ENCODE measurements around the gene GRAPL. TPM values are rescaled to one million over a fixed set of nuclear protein-coding genes. Genes with fewer than 3 reads are reported as not detected.
"Not testable (repeated sequence)": the region's sequence is repeated elsewhere in the genome, so short reads cannot be mapped to it uniquely, and the experiment has no call there.

GRAPL gene
- total RNA-seq, 6 experiments from 2014 or later = not detected

GRCh38 chr17:19111111-19111711, 16.2 kb upstream of the GRAPL start:
- TF ChIP-seq CTCF (IDR thresholded peaks at IDR 0.05) = peak; percentile 77
- not testable (repeated sequence) for H3K9me3 Mint-ChIP-seq; H3K36me3 Mint-ChIP-seq (ENCODE audit: low read depth); H3K4me1 Mint-ChIP-seq (ENCODE audit: low read depth); H3K27me3 Mint-ChIP-seq (ENCODE audit: insufficient read depth)
- peak overlapping the region; percentile 46; the same call in 1 of the 2 replicates for H3K27ac Mint-ChIP-seq
- H3K4me3 Mint-ChIP-seq = peak overlapping the region; percentile 77
- DNase-seq = peak; percentile 98

- H3K27ac Mint-ChIP-seq; H3K36me3 Mint-ChIP-seq (ENCODE audit: low read depth); H3K4me1 Mint-ChIP-seq (ENCODE audit: low read depth); H3K4me3 Mint-ChIP-seq; H3K9me3 Mint-ChIP-seq; H3K27me3 Mint-ChIP-seq (ENCODE audit: insufficient read depth); DNase-seq: not testable (repeated sequence)
Observed at GRCh38 chr17:19111801-19112458, 15.5 kb upstream of the GRAPL start.

GRCh38 chr17:19112459-19112826, 14.9 kb upstream of the GRAPL start:
- H3K36me3 Mint-ChIP-seq (ENCODE audit: low read depth); H3K27me3 Mint-ChIP-seq (ENCODE audit: insufficient read depth); H3K4me1 Mint-ChIP-seq (ENCODE audit: low read depth); DNase-seq; H3K4me3 Mint-ChIP-seq; H3K27ac Mint-ChIP-seq; H3K9me3 Mint-ChIP-seq: not testable (repeated sequence)

GRCh38 chr17:19118695-19119094, 8.7 kb upstream of the GRAPL start:
- not testable (repeated sequence) for DNase-seq; H3K4me1 Mint-ChIP-seq (ENCODE audit: low read depth); H3K36me3 Mint-ChIP-seq (ENCODE audit: low read depth); H3K9me3 Mint-ChIP-seq; H3K4me3 Mint-ChIP-seq; H3K27me3 Mint-ChIP-seq (ENCODE audit: insufficient read depth); H3K27ac Mint-ChIP-seq

GRCh38 chr17:19125289-19125688, 2.1 kb upstream of the GRAPL start:
- H3K4me1 Mint-ChIP-seq (ENCODE audit: low read depth); H3K27me3 Mint-ChIP-seq (ENCODE audit: insufficient read depth); H3K36me3 Mint-ChIP-seq (ENCODE audit: low read depth); H3K9me3 Mint-ChIP-seq; DNase-seq; H3K4me3 Mint-ChIP-seq; H3K27ac Mint-ChIP-seq: not testable (repeated sequence)

GRCh38 chr17:19129500-19129899, 2.1 kb downstream of the GRAPL start:
- H3K9me3 Mint-ChIP-seq; H3K4me1 Mint-ChIP-seq (ENCODE audit: low read depth); H3K4me3 Mint-ChIP-seq; H3K27ac Mint-ChIP-seq; H3K27me3 Mint-ChIP-seq (ENCODE audit: insufficient read depth); DNase-seq; H3K36me3 Mint-ChIP-seq (ENCODE audit: low read depth): not testable (repeated sequence)

- not testable (repeated sequence) for H3K9me3 Mint-ChIP-seq; H3K36me3 Mint-ChIP-seq (ENCODE audit: low read depth); H3K27me3 Mint-ChIP-seq (ENCODE audit: insufficient read depth); H3K4me3 Mint-ChIP-seq; DNase-seq; H3K4me1 Mint-ChIP-seq (ENCODE audit: low read depth); H3K27ac Mint-ChIP-seq
Observed at GRCh38 chr17:19131108-19131507, 3.7 kb downstream of the GRAPL start.

- H3K4me3 Mint-ChIP-seq; H3K27me3 Mint-ChIP-seq (ENCODE audit: insufficient read depth); H3K4me1 Mint-ChIP-seq (ENCODE audit: low read depth); H3K36me3 Mint-ChIP-seq (ENCODE audit: low read depth); H3K9me3 Mint-ChIP-seq; DNase-seq; H3K27ac Mint-ChIP-seq: not testable (repeated sequence)
Observed at GRCh38 chr17:19131772-19132171, 4.4 kb downstream of the GRAPL start.

GRCh38 chr17:19133793-19134192, 6.4 kb downstream of the GRAPL start:
- H3K9me3 Mint-ChIP-seq; H3K27me3 Mint-ChIP-seq (ENCODE audit: insufficient read depth); H3K4me3 Mint-ChIP-seq; DNase-seq; H3K4me1 Mint-ChIP-seq (ENCODE audit: low read depth); H3K36me3 Mint-ChIP-seq (ENCODE audit: low read depth): not testable (repeated sequence)
- peak overlapping the region; percentile 4; the same call in 1 of the 2 replicates for H3K27ac Mint-ChIP-seq

- not testable (repeated sequence) for H3K27ac Mint-ChIP-seq, H3K9me3 Mint-ChIP-seq
Observed at GRCh38 chr17:19135391-19135790, 8.0 kb downstream of the GRAPL start.

GRCh38 chr17:19136138-19136537, 8.7 kb downstream of the GRAPL start:
- not testable (repeated sequence) for H3K4me3 Mint-ChIP-seq; H3K4me1 Mint-ChIP-seq (ENCODE audit: low read depth); H3K27ac Mint-ChIP-seq; H3K36me3 Mint-ChIP-seq (ENCODE audit: low read depth); H3K9me3 Mint-ChIP-seq; H3K27me3 Mint-ChIP-seq (ENCODE audit: insufficient read depth); DNase-seq

More at GRCh38 chr17:19135391-19135790, 8.0 kb downstream of the GRAPL start:
- not testable (repeated sequence) for H3K4me3 Mint-ChIP-seq; H3K27me3 Mint-ChIP-seq (ENCODE audit: insufficient read depth); H3K36me3 Mint-ChIP-seq (ENCODE audit: low read depth); DNase-seq; H3K4me1 Mint-ChIP-seq (ENCODE audit: low read depth)

- H3K36me3 Mint-ChIP-seq (ENCODE audit: low read depth); H3K4me3 Mint-ChIP-seq; H3K27me3 Mint-ChIP-seq (ENCODE audit: insufficient read depth); H3K9me3 Mint-ChIP-seq; H3K27ac Mint-ChIP-seq; DNase-seq; H3K4me1 Mint-ChIP-seq (ENCODE audit: low read depth): not testable (repeated sequence)
Observed at GRCh38 chr17:19136605-19137004, 9.2 kb downstream of the GRAPL start.

- not testable (repeated sequence) for H3K27me3 Mint-ChIP-seq (ENCODE audit: insufficient read depth); H3K27ac Mint-ChIP-seq; H3K4me3 Mint-ChIP-seq; H3K36me3 Mint-ChIP-seq (ENCODE audit: low read depth); H3K4me1 Mint-ChIP-seq (ENCODE audit: low read depth); H3K9me3 Mint-ChIP-seq; DNase-seq
Observed at GRCh38 chr17:19137959-19138358, 10.6 kb downstream of the GRAPL start.
